HCT116 (cell line): ENCODE results near the gene AK4. TPM values are rescaled to one million over a fixed set of nuclear protein-coding genes. Genes with fewer than 3 reads are reported as not detected.

Source experiments
- ATAC-seq: fragments of 200-7000 bp; cut with Tn5 transposase; 2 replicates; pipeline ENCODE4 v1.9.1; 2020; ENCODE audit warnings: mild to moderate bottlenecking, moderate library complexity
- BruUV-seq: library from RNA; stranded (reverse); fragments of 400-500 nt; replicated peaks from 2 replicates; lab custom pipeline; 2021; lab: Mats Ljungman, UMichigan
- CTCF ChIA-PET: fragments of 300-600 bp; sonication (Branson Sonifier 250); formaldehyde crosslinking; loops from one replicate; lab custom pipeline; 2021; ENCODE audit warnings: antibody characterized with exemption; lab: Charles Lee
- POLR2A ChIA-PET: fragments of 300-600, 350-600 bp; sonication (Branson Sonifier 250); formaldehyde crosslinking; loops from one replicate; lab custom pipeline; 2021; ENCODE audit warnings: antibody characterized with exemption; lab: Charles Lee
- RAD21 ChIA-PET, 2 experiments: fragments of 300-600 bp; sonication (Branson Sonifier 250); formaldehyde crosslinking; loops; one replicate each; lab custom pipeline; 2023; ENCODE audit warnings: low total read pairs in 2 of 2; ENCODE audit not compliant: uncharacterized antibody in 2 of 2, unreplicated experiment in 2 of 2, low non-redundant PET in 1 of 2; lab: Charles Lee
- DNase-seq: peaks from one replicate; pipeline ENCODE4 v3.0.0-alpha.2; 2010; ENCODE audit warnings: low read depth, low spot score
- H2AFZ ChIP-seq: fragments of 200-600 bp; shearing (Covaris generic), sonication (generic); 2 replicates; pipeline ENCODE4 v1.6.1; 2017; ENCODE audit warnings: low read depth, mixed run types, mixed read lengths, antibody characterized with exemption, low read length; ENCODE audit not compliant: poor library complexity, severe bottlenecking
- H3K27ac ChIP-seq: 2 replicates; pipeline ENCODE4 v1.5.1; 2012; ENCODE audit warnings: low read depth, low read length
- H3K27me3 ChIP-seq: fragments of 200-600 bp; sonication (generic); 2 replicates; pipeline ENCODE4 v1.6.1; 2016; ENCODE audit warnings: mixed run types, low read length, mixed read lengths; ENCODE audit not compliant: insufficient read depth
- H3K36me3 ChIP-seq, 2 experiments: fragments of 200-500 bp in 1 of 2; fragments of 200-600 bp in 1 of 2; sonication (Bioruptor generic) in 1 of 2; sonication (generic) in 1 of 2; 2 replicates each; pipeline versions ENCODE4 v1.5.1 to v1.6.1; 2014 to 2016; ENCODE audit warnings: low read length in 2 of 2, inconsistent platforms in 1 of 2, mixed read lengths in 1 of 2, mixed run types in 1 of 2; ENCODE audit not compliant: insufficient read depth in 2 of 2, control insufficient read depth in 1 of 2
- H3K4me1 ChIP-seq, 2 experiments: fragments of 200-600 bp in 1 of 2; sonication (generic) in 1 of 2; 2 replicates each; pipeline versions ENCODE4 v1.5.1 to v1.6.1; 2012 to 2017; ENCODE audit warnings: low read length in 2 of 2, inconsistent platforms in 1 of 2, mild to moderate bottlenecking in 1 of 2, mixed read lengths in 1 of 2, mixed run types in 1 of 2, moderate library complexity in 1 of 2; ENCODE audit not compliant: insufficient read depth in 2 of 2, control insufficient read depth in 1 of 2
- H3K4me2 ChIP-seq: fragments of 200-600 bp; sonication (generic); 2 replicates; pipeline ENCODE4 v1.6.1; 2017; ENCODE audit warnings: mixed run types, low read length, mixed read lengths
- H3K4me3 ChIP-seq, 2 experiments: fragments of 200-600 bp in 1 of 2; sonication (generic) in 1 of 2; replicated peaks in 1 of 2; 2 replicates each; pipeline ENCODE4 v1.5.1; 2011 to 2016; ENCODE audit warnings: low read length in 2 of 2, control low read depth in 1 of 2, low read depth in 1 of 2, mild to moderate bottlenecking in 1 of 2, mixed read lengths in 1 of 2, mixed run types in 1 of 2
- H3K79me2 ChIP-seq: fragments of 200-600 bp; sonication (generic); 2 replicates; pipeline ENCODE4 v1.6.1; 2017; ENCODE audit warnings: mild to moderate bottlenecking, mixed run types, low read length, moderate library complexity, mixed read lengths; ENCODE audit not compliant: insufficient read depth
- H3K9ac ChIP-seq: fragments of 200-600 bp; sonication (generic); 2 replicates; pipeline ENCODE4 v1.6.1; 2016; ENCODE audit warnings: low read length, mixed read lengths
- H3K9me2 ChIP-seq: fragments of 200-600 bp; sonication (generic), shearing (Covaris generic); 2 replicates; pipeline ENCODE4 v1.6.1; 2017; ENCODE audit warnings: mixed run types, mild to moderate bottlenecking, moderate library complexity; ENCODE audit not compliant: insufficient read depth
- H3K9me3 ChIP-seq, 2 experiments: fragments of 200-500 bp in 1 of 2; fragments of 200-600 bp in 1 of 2; sonication (Bioruptor generic) in 1 of 2; sonication (generic) in 1 of 2; 2 replicates each; pipeline ENCODE4 v1.6.1; 2014 to 2017; ENCODE audit warnings: low read length in 2 of 2, mixed read lengths in 2 of 2, inconsistent platforms in 1 of 2, low read depth in 1 of 2, mild to moderate bottlenecking in 1 of 2, mixed run types in 1 of 2, moderate library complexity in 1 of 2; ENCODE audit not compliant: control insufficient read depth in 1 of 2, insufficient read depth in 1 of 2
- H4K20me1 ChIP-seq: fragments of 200-600 bp; sonication (generic), shearing (Covaris generic); 2 replicates; pipeline ENCODE4 v1.6.1; 2017; ENCODE audit warnings: mixed run types, mild to moderate bottlenecking, moderate library complexity; ENCODE audit not compliant: insufficient read depth
- CBX3 ChIP-seq: IDR thresholded peaks from 2 replicates; pipeline ENCODE4 v1.6.1; 2012; ENCODE audit warnings: low read depth
- CEBPB ChIP-seq: IDR thresholded peaks from 2 replicates; pipeline ENCODE4 v1.6.1; 2012; ENCODE audit warnings: low read depth
- EGR1 ChIP-seq: IDR thresholded peaks from 2 replicates; pipeline ENCODE4 v1.6.1; 2012; ENCODE audit warnings: low read depth
- ELF1 ChIP-seq: IDR thresholded peaks from 2 replicates; pipeline ENCODE4 v1.6.1; 2012; ENCODE audit warnings: low read depth, borderline replicate concordance
- EZH2 ChIP-seq: fragments of 200-600 bp; sonication (generic); IDR thresholded peaks from 2 replicates; pipeline ENCODE4 v1.6.1; 2017; ENCODE audit warnings: antibody characterized with exemption, mixed run types
- EZH2phosphoT487 ChIP-seq: fragments of 200-600 bp; IDR thresholded peaks from 2 replicates; pipeline ENCODE4 v1.6.1; 2018; ENCODE audit warnings: antibody characterized with exemption, borderline replicate concordance
- FOSL1 ChIP-seq: IDR thresholded peaks from 2 replicates; pipeline ENCODE4 v1.6.1; 2012; ENCODE audit warnings: low read depth
- JUND ChIP-seq: IDR thresholded peaks from 2 replicates; pipeline ENCODE4 v1.6.1; 2012
- POLR2A ChIP-seq: IDR thresholded peaks from 2 replicates; pipeline ENCODE4 v1.7.0; 2011; ENCODE audit warnings: borderline replicate concordance; ENCODE audit not compliant: insufficient read depth, insufficient read length; ENCODE audit errors: extremely low read depth
- POLR2AphosphoS5 ChIP-seq: IDR thresholded peaks from 2 replicates; pipeline ENCODE4 v1.6.1; 2011; ENCODE audit warnings: mild to moderate bottlenecking, low read depth, low read length, moderate library complexity
- RAD21 ChIP-seq: IDR thresholded peaks from 2 replicates; pipeline ENCODE4 v1.6.1; 2012; ENCODE audit warnings: low read depth, mild to moderate bottlenecking
- SIN3A ChIP-seq: IDR thresholded peaks from 2 replicates; pipeline ENCODE4 v1.6.1; 2012; ENCODE audit warnings: low read depth
- SP1 ChIP-seq: IDR thresholded peaks from 2 replicates; pipeline ENCODE4 v1.6.1; 2012; ENCODE audit warnings: low read depth
- SRF ChIP-seq: IDR thresholded peaks from 2 replicates; pipeline ENCODE4 v1.6.1; 2012; ENCODE audit warnings: low read depth
- TCF7L2 ChIP-seq: IDR thresholded peaks from 2 replicates; pipeline ENCODE4 v1.7.0; 2011; ENCODE audit warnings: borderline replicate concordance, inconsistent platforms; ENCODE audit not compliant: insufficient read depth, insufficient read length; ENCODE audit errors: extremely low read depth
- YY1 ChIP-seq: IDR thresholded peaks from 2 replicates; pipeline ENCODE4 v1.6.1; 2011; ENCODE audit warnings: low read length, low read depth, moderate library complexity, mild to moderate bottlenecking; ENCODE audit not compliant: insufficient replicate concordance; ENCODE audit errors: extremely low read depth
- ZBTB33 ChIP-seq: IDR thresholded peaks from 2 replicates; pipeline ENCODE4 v1.6.1; 2011; ENCODE audit warnings: mild to moderate bottlenecking, low read length, moderate library complexity; ENCODE audit not compliant: insufficient replicate concordance; ENCODE audit errors: extremely low read depth
- ZFX ChIP-seq: fragments of 450-650 bp; IDR thresholded peaks from 2 replicates; pipeline ENCODE4 v1.6.1; 2017
- intact Hi-C: fragments of 100-400 bp; cut with micrococcal nuclease; formaldehyde crosslinking; loops from 2 replicates; pipeline ENCODE4 v1.10.0; 2022
- total RNA-seq: library from RNA; stranded (reverse); gene quantifications from one replicate; pipeline ENCODE4 v1.2.1, GENCODE V29; 2021; ENCODE audit not compliant: unreplicated experiment
- TF ChIP-seq, protein P1 (sequence below): IDR thresholded peaks from 2 replicates; pipeline ENCODE4 v1.6.1; 2012; ENCODE audit warnings: low read depth
- TF ChIP-seq, protein P2 (sequence below), 3 experiments: fragments of 200-600 bp in 1 of 3; sonication (generic) in 1 of 3; IDR thresholded peaks in 2 of 3; conservative IDR thresholded peaks in 1 of 3; 2 replicates each; pipeline ENCODE4 v1.5.1; 2012 to 2017; ENCODE audit warnings: low read depth in 2 of 3, low read length in 2 of 3, antibody characterized with exemption in 1 of 3, borderline replicate concordance in 1 of 3, control low read depth in 1 of 3, mild to moderate bottlenecking in 1 of 3, mixed read lengths in 1 of 3, mixed run types in 1 of 3, moderate library complexity in 1 of 3; ENCODE audit not compliant: insufficient read depth in 1 of 3

AK4 gene
- total RNA-seq, 1 experiment from 2014 or later, result 51.5 TPM

- no TSS peak for BruUV-seq
- Histone ChIP-seq H3K9me3 (no peaks in the 10 kb centered on the region), H3K79me2 (peaks cover 39% of the 10 kb centered on the region), H3K36me3 (0 out of 4 replicates have a peak, but pooled peaks cover 0 to 4% of the 10 kb centered on the region in 2 experiments), H3K27ac (no peak overlapping the region), H3K4me1 (no peaks in the 10 kb centered on the region), H3K9ac (no peak overlapping the region), H3K27me3 (no peaks in the 10 kb centered on the region), H2AFZ (no peak overlapping the region), H4K20me1 (no peaks in the 10 kb centered on the region), H3K9me2 (no peaks in the 10 kb centered on the region), H3K4me2 (no peak overlapping the region), H3K4me3 (no peak overlapping the region)
- ChIA-PET CTCF (no interaction called here), POLR2A (no interaction called here), RAD21 (no interaction called here)
- TF ChIP-seq ZBTB33 (no peak), EZH2 (no peak), FOSL1 (no peak), TCF7L2 (no peak), ELF1 (no peak), JUND (no peak), SP1 (no peak), EZH2phosphoT487 (no peak), RAD21 (no peak), POLR2A (no peak), SIN3A (no peak), YY1 (no peak), POLR2AphosphoS5 (no peak), CEBPB (no peak), EGR1 (no peak), CBX3 (no peak), SRF (no peak), ZFX (no peak)
- TF ChIP-seq, protein P1, sequence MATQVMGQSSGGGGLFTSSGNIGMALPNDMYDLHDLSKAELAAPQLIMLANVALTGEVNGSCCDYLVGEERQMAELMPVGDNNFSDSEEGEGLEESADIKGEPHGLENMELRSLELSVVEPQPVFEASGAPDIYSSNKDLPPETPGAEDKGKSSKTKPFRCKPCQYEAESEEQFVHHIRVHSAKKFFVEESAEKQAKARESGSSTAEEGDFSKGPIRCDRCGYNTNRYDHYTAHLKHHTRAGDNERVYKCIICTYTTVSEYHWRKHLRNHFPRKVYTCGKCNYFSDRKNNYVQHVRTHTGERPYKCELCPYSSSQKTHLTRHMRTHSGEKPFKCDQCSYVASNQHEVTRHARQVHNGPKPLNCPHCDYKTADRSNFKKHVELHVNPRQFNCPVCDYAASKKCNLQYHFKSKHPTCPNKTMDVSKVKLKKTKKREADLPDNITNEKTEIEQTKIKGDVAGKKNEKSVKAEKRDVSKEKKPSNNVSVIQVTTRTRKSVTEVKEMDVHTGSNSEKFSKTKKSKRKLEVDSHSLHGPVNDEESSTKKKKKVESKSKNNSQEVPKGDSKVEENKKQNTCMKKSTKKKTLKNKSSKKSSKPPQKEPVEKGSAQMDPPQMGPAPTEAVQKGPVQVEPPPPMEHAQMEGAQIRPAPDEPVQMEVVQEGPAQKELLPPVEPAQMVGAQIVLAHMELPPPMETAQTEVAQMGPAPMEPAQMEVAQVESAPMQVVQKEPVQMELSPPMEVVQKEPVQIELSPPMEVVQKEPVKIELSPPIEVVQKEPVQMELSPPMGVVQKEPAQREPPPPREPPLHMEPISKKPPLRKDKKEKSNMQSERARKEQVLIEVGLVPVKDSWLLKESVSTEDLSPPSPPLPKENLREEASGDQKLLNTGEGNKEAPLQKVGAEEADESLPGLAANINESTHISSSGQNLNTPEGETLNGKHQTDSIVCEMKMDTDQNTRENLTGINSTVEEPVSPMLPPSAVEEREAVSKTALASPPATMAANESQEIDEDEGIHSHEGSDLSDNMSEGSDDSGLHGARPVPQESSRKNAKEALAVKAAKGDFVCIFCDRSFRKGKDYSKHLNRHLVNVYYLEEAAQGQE, result no peak
- TF ChIP-seq, protein P2, sequence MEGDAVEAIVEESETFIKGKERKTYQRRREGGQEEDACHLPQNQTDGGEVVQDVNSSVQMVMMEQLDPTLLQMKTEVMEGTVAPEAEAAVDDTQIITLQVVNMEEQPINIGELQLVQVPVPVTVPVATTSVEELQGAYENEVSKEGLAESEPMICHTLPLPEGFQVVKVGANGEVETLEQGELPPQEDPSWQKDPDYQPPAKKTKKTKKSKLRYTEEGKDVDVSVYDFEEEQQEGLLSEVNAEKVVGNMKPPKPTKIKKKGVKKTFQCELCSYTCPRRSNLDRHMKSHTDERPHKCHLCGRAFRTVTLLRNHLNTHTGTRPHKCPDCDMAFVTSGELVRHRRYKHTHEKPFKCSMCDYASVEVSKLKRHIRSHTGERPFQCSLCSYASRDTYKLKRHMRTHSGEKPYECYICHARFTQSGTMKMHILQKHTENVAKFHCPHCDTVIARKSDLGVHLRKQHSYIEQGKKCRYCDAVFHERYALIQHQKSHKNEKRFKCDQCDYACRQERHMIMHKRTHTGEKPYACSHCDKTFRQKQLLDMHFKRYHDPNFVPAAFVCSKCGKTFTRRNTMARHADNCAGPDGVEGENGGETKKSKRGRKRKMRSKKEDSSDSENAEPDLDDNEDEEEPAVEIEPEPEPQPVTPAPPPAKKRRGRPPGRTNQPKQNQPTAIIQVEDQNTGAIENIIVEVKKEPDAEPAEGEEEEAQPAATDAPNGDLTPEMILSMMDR (IDR thresholded peaks at IDR 0.05 in 2 of 3, conservative IDR thresholded peaks at IDR 0.05 in 1 of 3; ENCODE audit: borderline replicate concordance in 1 of 3, insufficient read depth in 1 of 3, low read depth in 2 of 3, low read length in 2 of 3), result no peak
- no peak for DNase-seq
- intact Hi-C loops, result no loop called here
- ATAC-seq, result no peak
Observed at GRCh38 chr1:65189576-65190115, 41.6 kb downstream of the AK4 start.
